Peyer's patch (tissue), 4 donors: ENCODE results near the gene CNTNAP2. TPM values are rescaled to one million over a fixed set of nuclear protein-coding genes. Genes with fewer than 3 reads are reported as not detected.

Experiments
- DNase-seq, 3 donors: peaks; one replicate each; pipeline ENCODE4 v3.0.0-alpha.2; 2017 to 2019
- H3K27ac ChIP-seq, 4 donors: fragments of 200-600 bp; sonication (generic); one replicate each; pipeline ENCODE4 v1.5.1; 2016 to 2019
- H3K27me3 ChIP-seq, 2 donors: fragments of 200-600 bp; sonication (generic); one replicate each; pipeline ENCODE4 v1.5.1; 2019
- H3K36me3 ChIP-seq, 3 donors: fragments of 200-600 bp; sonication (generic); one replicate each; pipeline ENCODE4 v1.5.1; 2016 to 2019
- H3K4me1 ChIP-seq, 4 donors: fragments of 200-600 bp; sonication (generic); one replicate each; pipeline ENCODE4 v1.5.1; 2016 to 2019
- H3K4me3 ChIP-seq, 4 donors: fragments of 200-600 bp; sonication (generic); 1 replicate in 3 of 4; 2 replicates in 1 of 4; pipeline ENCODE4 v1.5.1; 2016 to 2019; ENCODE audit warnings: mild to moderate bottlenecking in 1 of 4
- H3K9me3 ChIP-seq, 4 donors: fragments of 200-600 bp; sonication (generic); one replicate each; pipeline ENCODE4 v1.5.1; 2016 to 2019; ENCODE audit warnings: mild to moderate bottlenecking in 1 of 4
- CTCF ChIP-seq, 6 experiments: fragments of 450-650 bp in 4 of 6; fragments of 200-600 bp in 2 of 6; sonication (generic) in 1 of 6; IDR thresholded peaks; one replicate each; pipeline ENCODE4 v1.5.1; 2017 to 2019; ENCODE audit warnings: antibody characterized with exemption in 6 of 6, mild to moderate bottlenecking in 3 of 6, moderate library complexity in 1 of 6
- POLR2A ChIP-seq, 2 donors: fragments of 450-650 bp; IDR thresholded peaks; one replicate each; pipeline ENCODE4 v1.5.1; 2017; ENCODE audit warnings: antibody characterized with exemption in 2 of 2, mild to moderate bottlenecking in 2 of 2, moderate library complexity in 2 of 2
- total RNA-seq, 4 donors: library from RNA; depleted of rRNA; stranded (reverse); fragments of >200 nt; gene quantifications; one replicate each; pipeline ENCODE4 v1.1.0, GENCODE V29; 2016

CNTNAP2 gene
- total RNA-seq, 4 donors from 2014 or later, result 1.5 to 4.9 (median 3.6) TPM

- H3K4me1 ChIP-seq, result no peaks in the 10 kb centered on the region
- H3K9me3 ChIP-seq, result no peaks in the 10 kb centered on the region
- DNase-seq, result no peak
- H3K27me3 ChIP-seq, result no peaks in the 10 kb centered on the region
- H3K36me3 ChIP-seq, result no peaks in the 10 kb centered on the region
- TF ChIP-seq POLR2A (IDR thresholded peaks at IDR 0.05), result no peak
- TF ChIP-seq CTCF (IDR thresholded peaks at IDR 0.05), result peak in 5 of 6 experiments; percentile 41 to 60 (median 47)
- H3K27ac ChIP-seq, result no peak overlapping the region
- no peak overlapping the region for H3K4me3 ChIP-seq
Measured at GRCh38 chr7:146090023-146090645, 26.5 kb upstream of the CNTNAP2 start.

- Histone ChIP-seq H3K4me1 (no peaks in the 10 kb centered on the region), H3K4me3 (no peak overlapping the region), H3K9me3 (no peaks in the 10 kb centered on the region), H3K27me3 (no peaks in the 10 kb centered on the region), H3K27ac (no peak overlapping the region), H3K36me3 (no peaks in the 10 kb centered on the region)
- no peak for DNase-seq
- no peak for TF ChIP-seq POLR2A (IDR thresholded peaks at IDR 0.05)
- TF ChIP-seq CTCF (IDR thresholded peaks at IDR 0.05), result no peak
Measured at GRCh38 chr7:146094356-146094755, 22.2 kb upstream of the CNTNAP2 start.

- Histone ChIP-seq H3K27me3 (no peaks in the 10 kb centered on the region), H3K4me1 (no peaks in the 10 kb centered on the region), H3K4me3 (no peak overlapping the region), H3K9me3 (no peaks in the 10 kb centered on the region), H3K27ac (no peak overlapping the region), H3K36me3 (no peaks in the 10 kb centered on the region)
- TF ChIP-seq CTCF (IDR thresholded peaks at IDR 0.05) (no peak), POLR2A (IDR thresholded peaks at IDR 0.05) (no peak)
- DNase-seq, result no peak
Measured at GRCh38 chr7:146096994-146097393, 19.6 kb upstream of the CNTNAP2 start.

GRCh38 chr7:146106319-146106718, 10.3 kb upstream of the CNTNAP2 start:
- Histone ChIP-seq H3K9me3 (no peaks in the 10 kb centered on the region), H3K4me3 (no peak overlapping the region), H3K4me1 (no peaks in the 10 kb centered on the region), H3K36me3 (no peaks in the 10 kb centered on the region), H3K27me3 (no peaks in the 10 kb centered on the region), H3K27ac (no peak overlapping the region)
- no peak for TF ChIP-seq CTCF (IDR thresholded peaks at IDR 0.05)
- no peak for TF ChIP-seq POLR2A (IDR thresholded peaks at IDR 0.05)
- no peak for DNase-seq

GRCh38 chr7:146112755-146113154, 3.8 kb upstream of the CNTNAP2 start:
- TF ChIP-seq CTCF (IDR thresholded peaks at IDR 0.05), result no peak
- no peak for TF ChIP-seq POLR2A (IDR thresholded peaks at IDR 0.05)
- Histone ChIP-seq H3K27ac (no peak overlapping the region), H3K4me3 (no peak overlapping the region), H3K36me3 (no peaks in the 10 kb centered on the region), H3K27me3 (no peaks in the 10 kb centered on the region), H3K9me3 (no peaks in the 10 kb centered on the region), H3K4me1 (peaks cover 0 to 8% (median 0%) of the 10 kb centered on the region in 4 donors)
- no peak for DNase-seq

GRCh38 chr7:146115548-146115850, 1.1 kb upstream of the CNTNAP2 start:
- Histone ChIP-seq H3K27ac (no peak overlapping the region), H3K4me3 (no peak overlapping the region), H3K27me3 (no peaks in the 10 kb centered on the region), H3K9me3 (no peaks in the 10 kb centered on the region), H3K4me1 (peaks cover 0 to 8% (median 0%) of the 10 kb centered on the region in 4 donors), H3K36me3 (no peaks in the 10 kb centered on the region)
- TF ChIP-seq CTCF (IDR thresholded peaks at IDR 0.05) (no peak), POLR2A (IDR thresholded peaks at IDR 0.05) (no peak)
- no peak for DNase-seq
